Cortex of kidney (tissue), 1 donor: ENCODE results near the gene SYNPR.

Experiments
- DNase-seq: peaks from one replicate; lab custom pipeline; 2025; lab: John Stamatoyannopoulos, UW

SYNPR gene

GRCh38 chr3:63474828-63475518 is 196.9 kb downstream of the SYNPR start:
- no peak for DNase-seq

- DNase-seq: no peak
Measured at GRCh38 chr3:63477494-63478129, 199.5 kb downstream of the SYNPR start.

GRCh38 chr3:63478990-63479660 is 201.0 kb downstream of the SYNPR start:
- DNase-seq: no peak

- DNase-seq: no peak
Measured at GRCh38 chr3:63479661-63480035, 201.5 kb downstream of the SYNPR start.

- no peak for DNase-seq
Measured at GRCh38 chr3:63481627-63482026, 203.5 kb downstream of the SYNPR start.

GRCh38 chr3:63482341-63482740 is 204.2 kb downstream of the SYNPR start:
- DNase-seq: no peak

GRCh38 chr3:63492464-63492863 is 214.4 kb downstream of the SYNPR start:
- DNase-seq: no peak

- DNase-seq: no peak
Measured at GRCh38 chr3:63493101-63493500, 215.0 kb downstream of the SYNPR start.

GRCh38 chr3:63494646-63495045 is 216.5 kb downstream of the SYNPR start:
- DNase-seq: no peak

- no peak for DNase-seq
Measured at GRCh38 chr3:63497641-63498040, 219.5 kb downstream of the SYNPR start.

- no peak for DNase-seq
Measured at GRCh38 chr3:63500196-63500595, 222.1 kb downstream of the SYNPR start.

GRCh38 chr3:63508305-63508704 is 230.2 kb downstream of the SYNPR start:
- no peak for DNase-seq

GRCh38 chr3:63508771-63509170 is 230.7 kb downstream of the SYNPR start:
- DNase-seq: no peak

- DNase-seq: no peak
Measured at GRCh38 chr3:63513791-63514190, 235.7 kb downstream of the SYNPR start.

- DNase-seq: no peak
Measured at GRCh38 chr3:63514678-63515077, 236.6 kb downstream of the SYNPR start.

- no peak for DNase-seq
Measured at GRCh38 chr3:63519426-63519825, 241.3 kb downstream of the SYNPR start.

GRCh38 chr3:63521657-63522056 is 243.5 kb downstream of the SYNPR start:
- no peak for DNase-seq

- no peak for DNase-seq
Measured at GRCh38 chr3:63523100-63523499, 245.0 kb downstream of the SYNPR start.

- DNase-seq: no peak
Measured at GRCh38 chr3:63528325-63529000, 250.4 kb downstream of the SYNPR start.

- DNase-seq: no peak
Measured at GRCh38 chr3:63532521-63532920, 254.4 kb downstream of the SYNPR start.

- DNase-seq: no peak
Measured at GRCh38 chr3:63538919-63539318, 260.8 kb downstream of the SYNPR start.

GRCh38 chr3:63555767-63556166 is 277.7 kb downstream of the SYNPR start:
- no peak for DNase-seq

GRCh38 chr3:63556401-63556800 is 278.3 kb downstream of the SYNPR start:
- DNase-seq: no peak
